Thoracic aorta (tissue), 2 donors: ENCODE data around the gene IL12RB2. TPM values are rescaled to one million over a fixed set of nuclear protein-coding genes. Genes with fewer than 3 reads are reported as not detected.

Experiments used
- ATAC-seq: fragments of 150-250 bp; one replicate; pipeline ENCODE4 v1.8.0; 2017; ENCODE audit warnings: low read depth; ENCODE audit not compliant: insufficient number of reproducible peaks, low FRiP score
- DNase-seq: peaks from one replicate; pipeline ENCODE4 v3.0.0-alpha.2; 2020; ENCODE audit warnings: low spot score
- H3K27ac ChIP-seq, 2 donors: fragments of 200-600 bp; sonication (generic); 1 replicate in 1 of 2; 2 replicates in 1 of 2; pipeline ENCODE4 v1.5.1; 2016; ENCODE audit warnings: mild to moderate bottlenecking in 2 of 2, moderate library complexity in 2 of 2
- H3K27me3 ChIP-seq: fragments of 200-600 bp; sonication (generic); replicated peaks from 2 replicates; pipeline ENCODE4 v1.6.0; 2016; ENCODE audit warnings: mild to moderate bottlenecking; ENCODE audit not compliant: insufficient read depth
- H3K36me3 ChIP-seq: fragments of 200-600 bp; sonication (generic); one replicate; pipeline ENCODE4 v1.5.1; 2016
- H3K4me1 ChIP-seq, 2 donors: fragments of 200-600 bp; sonication (generic); 1 replicate in 1 of 2; 2 replicates in 1 of 2; pipeline versions ENCODE4 v1.5.1 to v1.6.0; 2016; ENCODE audit warnings: low read depth in 2 of 2, mild to moderate bottlenecking in 1 of 2; ENCODE audit not compliant: control insufficient read depth in 1 of 2
- H3K4me3 ChIP-seq: fragments of 200-600 bp; sonication (generic); 2 replicates; pipeline ENCODE4 v1.5.1; 2016; ENCODE audit warnings: mild to moderate bottlenecking
- H3K9me3 ChIP-seq: fragments of 200-600 bp; sonication (generic); 2 replicates; pipeline ENCODE4 v1.5.1; 2016
- CTCF ChIP-seq: fragments of 200-600 bp; sonication (generic); IDR thresholded peaks from one replicate; pipeline ENCODE4 v1.5.1; 2019; ENCODE audit warnings: antibody characterized with exemption
- total RNA-seq, 2 donors: library from RNA; depleted of rRNA; stranded (reverse); fragments of >200 nt; gene quantifications; one replicate each; pipeline versions ENCODE4 v1.1.0 to v1.2.3, GENCODE V29; 2016

IL12RB2 gene
- total RNA-seq, 2 donors from 2014 or later: 3.1 to 3.5 TPM

GRCh38 chr1:67371043-67371442 lies 63.4 kb downstream of the IL12RB2 start:
- no peak overlapping the region for H3K27ac ChIP-seq
- ATAC-seq: no peak
- H3K36me3 ChIP-seq: no peaks in the 10 kb centered on the region
- DNase-seq: no peak
- H3K27me3 ChIP-seq: no peaks in the 10 kb centered on the region
- no peaks in the 10 kb centered on the region for H3K4me1 ChIP-seq
- TF ChIP-seq CTCF: no peak
- H3K4me3 ChIP-seq: no peak overlapping the region
- H3K9me3 ChIP-seq: no peaks in the 10 kb centered on the region

GRCh38 chr1:67371681-67372080 lies 64.0 kb downstream of the IL12RB2 start:
- H3K4me1 ChIP-seq: no peaks in the 10 kb centered on the region
- DNase-seq (no peak), ATAC-seq (no peak)
- H3K9me3 ChIP-seq: no peaks in the 10 kb centered on the region
- no peaks in the 10 kb centered on the region for H3K36me3 ChIP-seq
- no peak overlapping the region for H3K27ac ChIP-seq
- TF ChIP-seq CTCF: no peak
- no peak overlapping the region for H3K4me3 ChIP-seq
- no peaks in the 10 kb centered on the region for H3K27me3 ChIP-seq

GRCh38 chr1:67372136-67372535 lies 64.5 kb downstream of the IL12RB2 start:
- Histone ChIP-seq H3K27me3 (no peaks in the 10 kb centered on the region), H3K36me3 (no peaks in the 10 kb centered on the region), H3K9me3 (no peaks in the 10 kb centered on the region), H3K4me1 (no peaks in the 10 kb centered on the region), H3K27ac (no peak overlapping the region), H3K4me3 (no peak overlapping the region)
- no peak for ATAC-seq
- DNase-seq: no peak
- TF ChIP-seq CTCF: no peak

GRCh38 chr1:67372898-67373297 lies 65.2 kb downstream of the IL12RB2 start:
- Histone ChIP-seq H3K4me3 (no peak overlapping the region), H3K9me3 (no peaks in the 10 kb centered on the region), H3K27me3 (no peaks in the 10 kb centered on the region), H3K27ac (no peak overlapping the region), H3K4me1 (no peaks in the 10 kb centered on the region), H3K36me3 (no peaks in the 10 kb centered on the region)
- no peak for TF ChIP-seq CTCF
- no peak for ATAC-seq
- DNase-seq: no peak

- ATAC-seq: no peak
- TF ChIP-seq CTCF: no peak
- Histone ChIP-seq H3K4me3 (no peak overlapping the region), H3K27ac (no peak overlapping the region), H3K4me1 (no peaks in the 10 kb centered on the region), H3K9me3 (no peaks in the 10 kb centered on the region), H3K27me3 (no peaks in the 10 kb centered on the region), H3K36me3 (no peaks in the 10 kb centered on the region)
- no peak for DNase-seq
These were observed 68.7 kb downstream of the IL12RB2 start for GRCh38 chr1:67376381-67376780.
